Glutamatergic neuron (in vitro differentiated cells): Measurements from ENCODE around the gene UPP1. TPM values are rescaled to one million over a fixed set of nuclear protein-coding genes. Genes with fewer than 3 reads are reported as not detected.

Source experiments
- DNase-seq: peaks from one replicate; pipeline ENCODE4 v3.0.0; 2022
- H3K27ac Mint-ChIP-seq: one replicate; pipeline ENCODE4 v1.8.0; 2020; ENCODE audit warnings: mild to moderate bottlenecking, mixed read lengths, inconsistent platforms; ENCODE audit not compliant: unreplicated experiment
- H3K27me3 Mint-ChIP-seq: one replicate; pipeline ENCODE4 v1.8.0; 2020; ENCODE audit warnings: mild to moderate bottlenecking, moderate library complexity, mixed read lengths, inconsistent platforms; ENCODE audit not compliant: unreplicated experiment
- H3K36me3 Mint-ChIP-seq: one replicate; pipeline ENCODE4 v1.8.0; 2020; ENCODE audit warnings: mild to moderate bottlenecking, mixed read lengths, inconsistent platforms; ENCODE audit not compliant: unreplicated experiment
- H3K4me1 Mint-ChIP-seq: one replicate; pipeline ENCODE4 v1.8.0; 2020; ENCODE audit warnings: mild to moderate bottlenecking, low read depth, mixed read lengths, inconsistent platforms; ENCODE audit not compliant: unreplicated experiment
- H3K4me3 Mint-ChIP-seq: one replicate; pipeline ENCODE4 v1.8.0; 2020; ENCODE audit warnings: mild to moderate bottlenecking, mixed read lengths, inconsistent platforms; ENCODE audit not compliant: unreplicated experiment
- H3K9me3 Mint-ChIP-seq: one replicate; pipeline ENCODE4 v1.8.0; 2020; ENCODE audit warnings: mild to moderate bottlenecking, moderate library complexity, mixed read lengths, inconsistent platforms; ENCODE audit not compliant: unreplicated experiment
- CTCF ChIP-seq: fragments of 200-600 bp; sonication (generic); IDR thresholded peaks from one replicate; pipeline ENCODE4 v1.5.0; 2021; ENCODE audit not compliant: partially characterized antibody, unreplicated experiment
- total RNA-seq: library from RNA; stranded (reverse); fragmentation: NEBNext Ultra II Directional; extraction: Animal tissue kit (Norgen Biotek cat#: 25700); gene quantifications from one replicate; pipeline ENCODE4 v1.2.1, GENCODE V29; 2021; ENCODE audit not compliant: unreplicated experiment

Gene UPP1
- total RNA-seq, 1 donor from 2014 or later, result 29.8 TPM

- TF ChIP-seq CTCF, result no peak
- no peaks in the 10 kb centered on the region for H3K9me3 Mint-ChIP-seq
- DNase-seq, result no peak
- H3K4me1 Mint-ChIP-seq, result no peaks in the 10 kb centered on the region
- no peak overlapping the region for H3K27ac Mint-ChIP-seq
- no peak overlapping the region for H3K4me3 Mint-ChIP-seq
- no peaks in the 10 kb centered on the region for H3K27me3 Mint-ChIP-seq
- peaks cover 14% of the 10 kb centered on the region for H3K36me3 Mint-ChIP-seq
These were observed 12.9 kb downstream of the UPP1 start for GRCh38 chr7:48101968-48102367.

- Mint-ChIP-seq H3K9me3 (no peaks in the 10 kb centered on the region), H3K36me3 (peaks cover 14% of the 10 kb centered on the region), H3K27ac (no peak overlapping the region), H3K4me1 (no peaks in the 10 kb centered on the region), H3K27me3 (no peaks in the 10 kb centered on the region), H3K4me3 (no peak overlapping the region)
- no peak for TF ChIP-seq CTCF
- no peak for DNase-seq
These were observed 13.5 kb downstream of the UPP1 start for GRCh38 chr7:48102530-48102929.

GRCh38 chr7:48105045-48105444 is 16.0 kb downstream of the UPP1 start:
- Mint-ChIP-seq H3K4me1 (no peaks in the 10 kb centered on the region), H3K9me3 (no peaks in the 10 kb centered on the region), H3K36me3 (peaks cover 14% of the 10 kb centered on the region), H3K4me3 (no peak overlapping the region), H3K27ac (no peak overlapping the region), H3K27me3 (no peaks in the 10 kb centered on the region)
- no peak for DNase-seq
- no peak for TF ChIP-seq CTCF

GRCh38 chr7:48106906-48107659 is 18.0 kb downstream of the UPP1 start:
- Mint-ChIP-seq H3K27ac (no peak overlapping the region), H3K4me1 (no peaks in the 10 kb centered on the region), H3K36me3 (peaks cover 11% of the 10 kb centered on the region), H3K27me3 (peaks cover 2% of the 10 kb centered on the region), H3K9me3 (peaks cover 1% of the 10 kb centered on the region), H3K4me3 (no peak overlapping the region)
- no peak for DNase-seq
- no peak for TF ChIP-seq CTCF

- peaks cover 2% of the 10 kb centered on the region for H3K27me3 Mint-ChIP-seq
- peaks cover 1% of the 10 kb centered on the region for H3K9me3 Mint-ChIP-seq
- no peak for TF ChIP-seq CTCF
- H3K27ac Mint-ChIP-seq, result no peak overlapping the region
- no peaks in the 10 kb centered on the region for H3K4me1 Mint-ChIP-seq
- peaks cover 5% of the 10 kb centered on the region for H3K36me3 Mint-ChIP-seq
- DNase-seq, result no peak
- no peak overlapping the region for H3K4me3 Mint-ChIP-seq
These were observed 18.9 kb downstream of the UPP1 start for GRCh38 chr7:48107926-48108472.
